Parathyroid adenoma (tissue), 2 donors: ENCODE data around the gene ZNHIT6.

ENCODE experiments used
- H2AFZ ChIP-seq: fragments of 300-600 bp; sonication (generic); one replicate; pipeline ENCODE4 v1.7.0; 2017; ENCODE audit warnings: antibody characterized with exemption, mild to moderate bottlenecking
- H3K27ac ChIP-seq: fragments of 300-600 bp; sonication (generic); one replicate; pipeline ENCODE4 v1.7.0; 2017
- H3K27me3 ChIP-seq: fragments of 300-600 bp; sonication (generic); one replicate; pipeline ENCODE4 v1.7.0; 2017; ENCODE audit warnings: low read length; ENCODE audit not compliant: control insufficient read depth, insufficient read depth
- H3K36me3 ChIP-seq: fragments of 300-600 bp; sonication (generic); one replicate; pipeline ENCODE4 v1.7.0; 2017; ENCODE audit warnings: low read length; ENCODE audit not compliant: control insufficient read depth, insufficient read depth
- H3K4me1 ChIP-seq: fragments of 300-600 bp; sonication (generic); one replicate; pipeline ENCODE4 v1.7.0; 2017; ENCODE audit warnings: control low read depth
- H3K4me2 ChIP-seq: fragments of 300-600 bp; sonication (generic); one replicate; pipeline ENCODE4 v1.7.0; 2017; ENCODE audit warnings: low read length
- H3K4me3 ChIP-seq: fragments of 300-600 bp; sonication (generic); one replicate; pipeline ENCODE4 v1.7.0; 2017; ENCODE audit warnings: low read depth, low read length
- H3K79me2 ChIP-seq: fragments of 300-600 bp; sonication (generic); one replicate; pipeline ENCODE4 v1.7.0; 2017; ENCODE audit warnings: control low read depth
- H3K9ac ChIP-seq: fragments of 300-600 bp; sonication (generic); one replicate; pipeline ENCODE4 v1.7.0; 2017; ENCODE audit warnings: mild to moderate bottlenecking
- H3K9me3 ChIP-seq: fragments of 300-600 bp; sonication (generic); one replicate; pipeline ENCODE4 v1.7.0; 2017; ENCODE audit warnings: low read length; ENCODE audit not compliant: control insufficient read depth
- TF ChIP-seq, protein P1 (sequence below): fragments of 300-600 bp; sonication (generic); IDR thresholded peaks from one replicate; pipeline ENCODE4 v1.7.0; 2017; ENCODE audit warnings: antibody characterized with exemption, mild to moderate bottlenecking
- donor health status: primary hyperparathyroidism.

The ZNHIT6 gene

DNA sequence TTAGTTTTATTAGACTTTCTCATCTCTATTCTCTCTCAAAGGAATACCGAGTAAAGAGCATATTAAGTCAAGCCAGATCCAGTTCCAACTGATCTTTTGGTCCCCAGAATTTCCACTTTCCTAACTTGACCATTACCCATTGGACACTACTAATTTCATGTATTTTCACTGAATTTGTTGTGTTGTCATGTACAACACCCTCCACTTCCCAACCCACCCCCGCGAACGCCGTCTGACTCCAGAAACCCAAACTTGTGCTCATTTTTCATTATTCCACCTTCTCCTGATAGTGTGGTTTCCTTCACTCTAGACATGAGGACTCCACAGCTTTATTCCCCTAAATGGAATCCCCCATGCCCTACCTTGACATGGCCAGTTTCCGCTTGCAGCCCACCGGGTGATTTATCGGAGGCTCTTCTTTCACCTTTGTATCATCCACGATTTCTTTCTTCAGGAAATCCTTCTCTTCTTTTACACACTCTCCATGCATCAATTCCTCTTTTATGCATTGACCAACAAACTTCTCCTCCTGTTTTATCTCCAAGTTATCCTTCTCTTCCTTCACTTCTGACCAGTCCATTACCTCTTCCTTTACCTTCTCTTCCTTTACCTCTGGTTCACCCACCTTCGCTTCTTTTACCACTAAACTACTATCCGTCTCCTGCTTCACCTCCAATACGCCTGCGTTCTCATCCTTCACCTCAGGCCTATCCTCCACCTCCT, 805 bp downstream of the ZNHIT6 start:
- peaks cover 5% of the 10 kb centered on the region for H3K79me2 ChIP-seq
- peak overlapping the region; percentile 93 for H2AFZ ChIP-seq
- H3K4me1 ChIP-seq, result no peaks in the 10 kb centered on the region
- H3K27ac ChIP-seq, result no peak overlapping the region
- peaks cover 3% of the 10 kb centered on the region for H3K36me3 ChIP-seq
- H3K4me3 ChIP-seq, result peak overlapping the region; percentile 84
- H3K27me3 ChIP-seq, result no peaks in the 10 kb centered on the region
- no peaks in the 10 kb centered on the region for H3K9me3 ChIP-seq
- H3K9ac ChIP-seq, result no peak overlapping the region
- H3K4me2 ChIP-seq, result peak overlapping the region; percentile 64
- TF ChIP-seq, protein P1, sequence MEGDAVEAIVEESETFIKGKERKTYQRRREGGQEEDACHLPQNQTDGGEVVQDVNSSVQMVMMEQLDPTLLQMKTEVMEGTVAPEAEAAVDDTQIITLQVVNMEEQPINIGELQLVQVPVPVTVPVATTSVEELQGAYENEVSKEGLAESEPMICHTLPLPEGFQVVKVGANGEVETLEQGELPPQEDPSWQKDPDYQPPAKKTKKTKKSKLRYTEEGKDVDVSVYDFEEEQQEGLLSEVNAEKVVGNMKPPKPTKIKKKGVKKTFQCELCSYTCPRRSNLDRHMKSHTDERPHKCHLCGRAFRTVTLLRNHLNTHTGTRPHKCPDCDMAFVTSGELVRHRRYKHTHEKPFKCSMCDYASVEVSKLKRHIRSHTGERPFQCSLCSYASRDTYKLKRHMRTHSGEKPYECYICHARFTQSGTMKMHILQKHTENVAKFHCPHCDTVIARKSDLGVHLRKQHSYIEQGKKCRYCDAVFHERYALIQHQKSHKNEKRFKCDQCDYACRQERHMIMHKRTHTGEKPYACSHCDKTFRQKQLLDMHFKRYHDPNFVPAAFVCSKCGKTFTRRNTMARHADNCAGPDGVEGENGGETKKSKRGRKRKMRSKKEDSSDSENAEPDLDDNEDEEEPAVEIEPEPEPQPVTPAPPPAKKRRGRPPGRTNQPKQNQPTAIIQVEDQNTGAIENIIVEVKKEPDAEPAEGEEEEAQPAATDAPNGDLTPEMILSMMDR, result no peak

DNA sequence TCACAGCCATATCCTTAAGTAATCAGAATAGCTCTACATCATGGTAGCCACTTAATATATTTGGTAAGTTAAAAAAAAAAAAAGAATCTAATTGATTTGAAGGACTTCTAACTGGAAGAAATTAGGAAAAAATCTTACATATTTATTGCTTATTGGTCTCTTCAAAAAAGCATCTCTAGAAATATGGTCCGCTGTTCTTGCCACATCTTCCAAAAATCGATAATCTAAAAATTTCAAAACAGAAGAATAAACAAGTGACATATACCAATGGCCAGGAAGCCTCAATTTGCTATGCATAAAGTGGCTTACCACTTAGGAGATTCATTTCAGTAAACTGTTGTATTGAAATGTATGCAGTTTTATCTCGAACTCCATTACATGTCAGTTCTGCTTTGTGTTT, 2.3 kb downstream of the ZNHIT6 start:
- no peaks in the 10 kb centered on the region for H3K27me3 ChIP-seq
- no peak overlapping the region for H3K4me3 ChIP-seq
- H3K79me2 ChIP-seq, result peaks cover 5% of the 10 kb centered on the region
- TF ChIP-seq, protein P1, result no peak
- no peaks in the 10 kb centered on the region for H3K9me3 ChIP-seq
- H3K4me1 ChIP-seq, result no peaks in the 10 kb centered on the region
- peaks cover 3% of the 10 kb centered on the region for H3K36me3 ChIP-seq
- no peak overlapping the region for H3K27ac ChIP-seq
- H2AFZ ChIP-seq, result no peak overlapping the region
- no peak overlapping the region for H3K4me2 ChIP-seq
- H3K9ac ChIP-seq, result no peak overlapping the region

DNA sequence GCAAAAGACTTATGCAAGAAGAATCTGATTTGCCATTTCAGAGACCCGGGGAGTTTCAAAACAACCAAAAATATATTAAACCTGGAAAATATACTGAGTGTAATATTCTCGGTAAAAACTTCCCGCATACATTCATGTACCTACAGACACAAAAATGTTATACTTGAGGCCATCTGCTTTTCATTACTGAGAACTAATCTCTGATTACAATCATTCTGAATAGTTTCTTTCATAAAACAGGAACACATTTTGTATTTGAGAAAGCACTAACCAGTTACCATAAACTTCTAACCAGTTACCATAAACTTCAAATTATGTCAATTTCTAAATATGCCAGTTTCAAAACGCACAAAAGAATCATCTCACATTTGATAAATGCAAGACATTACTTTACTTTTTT, 7.8 kb downstream of the ZNHIT6 start:
- Histone ChIP-seq H3K27me3 (no peaks in the 10 kb centered on the region), H3K4me2 (no peak overlapping the region), H3K4me1 (no peaks in the 10 kb centered on the region), H3K27ac (no peak overlapping the region), H2AFZ (no peak overlapping the region), H3K9me3 (no peaks in the 10 kb centered on the region), H3K4me3 (no peak overlapping the region), H3K79me2 (no peaks in the 10 kb centered on the region), H3K36me3 (no peaks in the 10 kb centered on the region), H3K9ac (no peak overlapping the region)
- TF ChIP-seq, protein P1, result no peak

DNA sequence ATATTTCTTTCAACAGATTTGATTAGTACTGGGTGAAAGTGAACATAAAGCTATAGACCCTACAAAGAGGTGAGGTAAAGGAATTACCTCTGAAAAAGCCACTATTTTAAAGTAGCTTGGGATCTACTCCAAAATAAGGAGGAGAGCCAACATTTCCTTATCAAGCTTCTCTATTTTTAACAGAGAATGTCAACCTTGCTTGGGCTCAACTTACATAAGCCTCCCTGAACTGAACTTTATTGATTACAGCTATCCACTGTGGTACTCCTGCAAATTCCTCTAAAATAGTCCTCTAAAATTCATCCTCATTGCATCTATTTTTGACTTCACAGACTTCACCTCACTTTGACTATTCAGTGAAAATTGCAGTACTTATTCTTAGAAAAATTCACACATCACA, 10.3 kb downstream of the ZNHIT6 start:
- Histone ChIP-seq H2AFZ (no peak overlapping the region), H3K4me3 (no peak overlapping the region), H3K79me2 (no peaks in the 10 kb centered on the region), H3K4me1 (no peaks in the 10 kb centered on the region), H3K27ac (no peak overlapping the region), H3K27me3 (no peaks in the 10 kb centered on the region), H3K9ac (no peak overlapping the region), H3K9me3 (no peaks in the 10 kb centered on the region), H3K36me3 (no peaks in the 10 kb centered on the region), H3K4me2 (no peak overlapping the region)
- TF ChIP-seq, protein P1, result no peak

DNA sequence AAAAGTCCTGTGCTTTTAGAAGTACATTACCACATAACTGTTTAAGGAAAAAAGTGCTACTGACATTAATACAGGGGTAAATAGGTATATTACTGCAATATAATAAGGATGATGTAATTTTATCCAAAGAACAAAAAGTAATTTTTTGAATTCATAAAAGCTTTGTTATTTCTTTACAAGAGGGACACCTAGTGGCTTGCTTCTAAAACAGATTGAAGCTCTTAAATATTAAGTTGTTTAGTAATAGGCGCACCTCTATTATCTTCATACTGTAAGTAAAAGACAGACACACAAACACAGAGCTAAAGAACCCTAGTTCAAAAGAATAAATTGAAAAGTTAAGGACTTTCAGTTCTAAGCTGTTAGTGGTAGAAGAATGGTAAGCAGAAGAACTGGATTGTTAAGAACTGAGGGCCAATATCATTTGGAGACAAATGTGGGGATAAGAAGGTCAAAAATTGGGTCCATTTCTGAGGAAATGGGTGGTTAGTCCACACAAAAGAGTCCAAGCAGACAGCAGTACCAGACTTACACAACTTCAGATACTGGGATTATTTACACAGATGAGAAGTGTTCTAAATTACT, 15.4 kb downstream of the ZNHIT6 start:
- no peaks in the 10 kb centered on the region for H3K79me2 ChIP-seq
- H3K27me3 ChIP-seq, result no peaks in the 10 kb centered on the region
- no peak overlapping the region for H3K4me3 ChIP-seq
- TF ChIP-seq, protein P1, result no peak
- no peak overlapping the region for H2AFZ ChIP-seq
- H3K9me3 ChIP-seq, result no peaks in the 10 kb centered on the region
- H3K9ac ChIP-seq, result no peak overlapping the region
- no peaks in the 10 kb centered on the region for H3K4me1 ChIP-seq
- H3K27ac ChIP-seq, result no peak overlapping the region
- no peaks in the 10 kb centered on the region for H3K36me3 ChIP-seq
- no peak overlapping the region for H3K4me2 ChIP-seq
